ENCODE measurements around the gene CFL2.
"Not testable (repeated sequence)": the region's sequence is repeated elsewhere in the genome, so short reads cannot be mapped to it uniquely, and the experiment has no call there.

CFL2 gene

GRCh38 chr14:34714320-34715126, at the start of gene CFL2:
TSS of gene CFL2 (minus strand) at chr14:34714593. CDS start at chr14:34714540, 53 bp downstream.
- DNase-seq = peak; percentile 66

DNA sequence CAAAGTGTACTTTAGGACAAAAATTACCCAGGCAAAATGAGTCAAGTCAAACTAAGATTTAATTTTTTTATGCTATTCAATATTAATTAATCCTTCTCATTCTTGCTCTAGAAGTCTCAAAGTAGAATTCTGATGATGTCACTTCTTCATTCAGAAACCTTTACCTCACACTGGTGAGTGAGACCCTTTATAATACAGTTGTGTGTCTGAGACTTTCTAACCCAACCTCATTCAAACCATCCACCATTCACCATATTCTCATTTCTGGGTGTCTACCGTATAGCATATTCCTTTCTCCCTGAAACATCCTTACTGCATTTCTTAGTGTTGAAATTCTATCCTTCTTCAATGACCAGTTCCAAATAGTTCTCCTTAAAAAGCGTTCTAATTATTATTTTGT, 40.8 kb upstream of the CFL2 start:
- DNase-seq = no peak

DNA sequence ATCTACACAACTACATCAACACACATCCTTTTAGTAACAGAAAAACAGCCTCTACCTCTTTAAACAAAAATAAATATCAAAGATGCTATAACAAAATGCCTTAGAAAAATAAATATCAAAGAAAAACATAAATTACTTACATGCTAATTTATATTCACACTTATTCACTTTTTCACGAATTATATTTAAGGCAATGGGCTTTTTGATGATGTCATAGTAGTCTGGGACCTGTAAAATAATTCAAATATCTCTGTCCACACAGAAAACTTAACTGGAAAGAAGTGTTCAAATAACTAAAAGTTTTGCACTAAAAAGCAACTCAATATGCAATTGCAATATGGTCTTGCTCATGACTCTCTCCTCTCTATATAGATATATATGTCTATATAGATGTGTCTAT, 40.3 kb upstream of the CFL2 start:
- no peak for DNase-seq

GRCh38 chr14:34750670-34751069, 36.3 kb upstream of the CFL2 start:
- no peak for DNase-seq

DNA sequence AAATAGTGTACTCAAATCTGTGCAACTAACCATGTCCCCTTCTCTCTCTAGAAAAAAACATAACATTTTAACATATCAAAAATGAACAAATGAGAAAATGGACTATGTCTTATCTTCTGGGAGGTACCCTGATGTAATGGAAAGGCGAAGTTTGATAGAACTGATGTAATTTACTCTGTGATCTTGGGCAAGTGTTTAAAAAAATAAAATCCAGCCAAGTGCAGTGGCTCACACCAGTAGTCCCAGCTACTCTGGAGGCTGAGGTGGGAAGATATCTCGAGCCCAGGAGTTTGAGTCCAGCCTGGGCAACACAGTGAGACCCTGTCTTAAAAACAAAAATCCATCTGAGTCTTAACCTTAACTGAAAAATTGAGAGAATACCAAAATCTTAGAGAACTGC, 35.8 kb upstream of the CFL2 start:
- DNase-seq = no peak

DNA sequence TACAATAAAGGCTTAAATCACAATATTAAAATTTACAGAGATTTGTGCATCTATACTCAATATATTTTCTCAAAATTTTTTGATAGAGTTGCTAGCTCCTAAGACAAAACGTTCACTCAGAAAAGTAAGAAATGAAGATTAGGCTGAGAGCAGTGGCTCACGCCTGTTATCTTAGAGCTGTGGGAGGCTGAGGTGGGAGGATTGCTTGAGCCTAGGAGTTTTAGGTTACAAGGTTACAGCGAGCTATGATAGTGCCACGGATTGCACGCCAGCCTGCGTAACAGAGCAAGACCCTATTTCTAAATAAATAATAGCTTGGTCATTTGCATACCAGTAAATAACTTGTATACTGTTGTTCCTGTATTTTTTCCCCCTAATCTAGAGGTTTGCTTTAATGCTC, 35.0 kb upstream of the CFL2 start:
- no peak for DNase-seq

DNA sequence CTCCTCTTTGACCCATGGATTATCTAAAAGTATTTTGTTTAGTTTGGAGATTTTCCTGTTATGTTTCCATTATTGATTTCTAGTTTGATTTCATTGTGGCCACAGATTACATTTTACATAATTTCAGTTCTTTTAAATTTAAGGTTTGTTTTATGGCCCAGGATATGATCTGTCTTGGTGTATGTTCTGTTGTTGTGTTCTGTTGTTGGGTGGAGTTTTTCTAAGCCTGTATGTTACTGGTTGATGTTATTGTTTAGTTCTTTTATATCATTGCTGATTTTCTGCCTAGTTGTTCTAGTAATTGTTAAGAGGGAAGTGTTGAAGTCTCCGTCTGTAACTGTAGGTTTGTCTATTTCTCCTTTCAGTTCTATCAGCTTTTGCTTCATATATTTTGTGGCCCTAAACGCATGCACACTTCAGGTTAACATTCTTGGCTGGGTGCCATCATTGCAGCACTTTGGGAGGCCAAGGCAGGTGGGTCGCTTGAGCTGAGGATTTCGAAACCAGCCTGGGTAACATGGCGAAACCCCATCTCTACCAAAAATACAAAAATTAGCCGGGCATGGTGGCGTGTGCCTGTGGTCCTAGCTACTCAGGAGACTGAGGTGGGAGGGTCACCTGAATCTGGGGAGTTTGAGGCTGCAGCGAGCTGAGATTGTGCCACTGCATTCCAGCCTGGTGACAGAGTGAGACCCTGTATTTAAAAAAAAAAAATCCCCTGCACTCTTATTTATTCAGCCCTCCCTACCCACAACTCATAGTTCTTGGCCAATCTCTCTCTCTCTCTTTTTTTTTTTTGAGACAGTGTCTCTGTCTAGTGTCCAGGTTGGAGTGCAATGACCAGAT, 28.1 kb upstream of the CFL2 start:
- no peak for DNase-seq

DNA sequence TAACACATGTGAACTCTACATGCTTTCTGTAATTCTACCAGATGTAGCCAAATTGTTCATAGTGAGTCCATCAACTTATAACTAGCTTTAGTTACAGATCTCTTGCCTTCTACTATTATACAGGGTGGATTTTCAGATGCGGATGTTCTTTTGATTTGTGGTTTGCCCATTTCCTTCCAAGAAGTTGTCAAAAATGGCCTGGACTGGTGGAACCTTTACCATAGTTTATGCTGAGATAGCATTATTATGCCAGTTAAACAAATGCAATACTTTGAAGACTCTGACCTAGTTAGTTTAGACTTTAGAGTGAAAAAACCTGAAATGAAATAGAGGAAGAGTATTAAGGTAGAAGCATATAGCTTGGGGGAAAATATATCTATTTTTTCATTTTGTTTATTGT, 27.4 kb upstream of the CFL2 start:
- no peak for DNase-seq

DNA sequence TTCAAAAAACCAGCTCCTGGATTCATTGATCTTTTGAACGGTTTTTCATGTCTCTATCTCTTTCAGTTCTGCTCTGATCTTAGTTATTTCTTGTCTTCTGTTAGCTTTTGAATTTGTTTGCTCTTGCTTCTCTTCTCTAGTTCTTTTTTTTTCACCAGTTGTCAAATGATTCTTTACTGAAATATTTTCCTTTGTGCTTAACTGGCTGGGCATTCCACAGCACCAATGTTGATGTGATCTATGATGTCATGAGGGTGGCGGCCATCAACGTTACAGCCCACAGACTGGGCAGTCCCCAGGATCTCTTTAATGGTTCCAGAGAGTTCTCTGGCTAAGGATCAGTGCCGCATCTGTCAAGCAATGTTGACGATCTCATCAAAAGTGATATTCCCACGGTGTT, 25.7 kb upstream of the CFL2 start:
- not testable (repeated sequence) for DNase-seq

DNA sequence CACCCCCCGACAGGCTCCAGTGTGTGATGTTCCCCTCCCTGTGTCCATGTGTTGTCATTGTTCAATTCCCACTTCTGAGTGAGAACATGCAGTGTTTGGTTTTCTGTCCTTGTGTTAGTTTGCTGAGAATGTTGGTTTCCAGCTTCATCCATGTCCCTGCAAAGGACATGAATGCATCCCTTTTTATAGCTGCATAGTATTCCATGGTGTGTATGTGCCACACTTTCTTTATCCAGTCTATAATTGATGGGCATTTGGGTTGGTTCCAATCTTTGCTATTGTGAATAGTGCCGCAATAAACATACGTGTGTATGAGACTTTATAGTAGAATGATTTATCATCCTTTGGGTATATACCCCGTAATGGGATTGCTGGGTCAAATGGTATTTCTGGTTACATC, 22.7 kb upstream of the CFL2 start:
- not testable (repeated sequence) for DNase-seq

DNA sequence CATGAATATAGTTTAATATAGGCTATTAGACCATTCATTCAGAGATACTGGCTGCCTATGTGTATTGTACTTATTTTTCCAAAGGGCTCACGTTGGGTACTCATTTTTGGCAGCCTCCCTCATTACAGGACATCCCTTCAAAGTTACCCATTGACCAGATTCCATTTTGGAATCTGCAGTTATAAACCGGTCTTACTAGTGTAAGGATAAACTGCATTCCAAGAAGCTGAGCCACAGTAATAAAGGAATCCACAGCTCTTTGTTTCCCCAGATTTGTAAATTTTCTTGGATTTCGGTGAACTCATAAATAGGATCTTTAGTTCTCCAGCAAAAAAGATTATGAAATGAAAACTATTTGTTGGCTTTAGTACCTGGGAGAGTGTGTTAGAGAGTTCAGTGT, 18.9 kb upstream of the CFL2 start:
- DNase-seq = no peak

- no peak for DNase-seq
These were observed 18.4 kb upstream of the CFL2 start for GRCh38 chr14:34732802-34733201.

- no peak for DNase-seq
These were observed 9.5 kb upstream of the CFL2 start for GRCh38 chr14:34723867-34724266.

- DNase-seq = peak; percentile 23
These were observed 8.5 kb upstream of the CFL2 start for GRCh38 chr14:34722723-34723545.

- no peak for DNase-seq
These were observed 6.7 kb upstream of the CFL2 start for GRCh38 chr14:34721129-34721528.

DNA sequence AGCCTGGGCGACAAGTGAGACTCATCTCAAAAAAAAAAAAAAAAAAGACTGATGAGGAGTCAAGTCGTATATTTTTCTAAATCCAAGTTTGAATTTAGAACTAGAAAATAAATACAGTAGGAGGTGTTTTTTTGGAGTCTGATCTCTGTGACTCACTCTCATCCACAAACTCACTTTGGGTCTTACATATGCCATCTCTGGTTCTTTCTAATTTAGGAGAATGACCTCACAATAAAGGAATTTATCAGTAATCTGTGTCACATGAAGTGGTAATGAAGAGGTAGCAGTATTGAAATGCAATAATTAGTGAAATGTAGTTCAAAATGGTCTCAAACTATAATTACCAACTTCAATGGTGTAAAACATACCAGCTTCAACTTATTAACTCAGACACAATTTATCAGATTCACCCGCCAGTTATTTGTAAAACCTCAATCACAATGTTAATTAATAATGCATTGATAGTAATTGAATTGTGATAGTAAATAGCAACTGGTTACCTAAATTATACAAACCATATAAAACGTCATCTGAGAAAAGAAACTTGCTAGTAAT, 4.4 kb upstream of the CFL2 start:
- no peak for DNase-seq

- DNase-seq = no peak
These were observed 902 bp upstream of the CFL2 start for GRCh38 chr14:34715127-34715863.

DNA sequence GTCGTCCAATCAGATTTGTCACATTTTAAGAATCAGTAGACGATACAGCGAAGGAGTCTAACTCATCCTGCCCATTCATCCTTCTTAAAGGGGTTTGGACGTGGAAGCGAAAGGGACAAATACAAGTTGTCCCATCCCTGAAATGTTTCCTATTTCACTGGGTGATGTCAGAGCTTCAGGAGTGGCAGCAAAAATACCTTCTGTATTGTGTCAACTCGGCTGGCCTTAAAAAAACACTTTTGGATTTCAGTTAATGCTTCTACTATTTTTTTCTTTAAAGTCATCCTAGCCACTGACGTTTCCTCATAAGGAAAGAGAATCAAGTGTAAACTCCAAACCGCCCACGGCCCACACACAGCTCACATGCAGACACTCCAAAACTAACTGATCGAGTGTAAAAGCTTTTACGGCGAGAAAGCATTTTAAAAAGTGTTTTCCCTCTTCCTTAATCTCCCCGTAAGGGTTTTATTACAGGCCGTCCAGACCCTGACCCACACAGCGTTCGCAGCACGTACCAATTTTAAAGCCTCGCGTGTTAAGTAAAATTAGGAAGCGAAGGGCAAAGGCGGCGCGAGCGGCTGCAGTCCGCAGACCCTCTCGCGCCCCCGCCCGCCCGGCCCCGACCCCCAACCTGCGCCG, 593 bp downstream of the CFL2 start:
- DNase-seq = peak; percentile 54

DNA sequence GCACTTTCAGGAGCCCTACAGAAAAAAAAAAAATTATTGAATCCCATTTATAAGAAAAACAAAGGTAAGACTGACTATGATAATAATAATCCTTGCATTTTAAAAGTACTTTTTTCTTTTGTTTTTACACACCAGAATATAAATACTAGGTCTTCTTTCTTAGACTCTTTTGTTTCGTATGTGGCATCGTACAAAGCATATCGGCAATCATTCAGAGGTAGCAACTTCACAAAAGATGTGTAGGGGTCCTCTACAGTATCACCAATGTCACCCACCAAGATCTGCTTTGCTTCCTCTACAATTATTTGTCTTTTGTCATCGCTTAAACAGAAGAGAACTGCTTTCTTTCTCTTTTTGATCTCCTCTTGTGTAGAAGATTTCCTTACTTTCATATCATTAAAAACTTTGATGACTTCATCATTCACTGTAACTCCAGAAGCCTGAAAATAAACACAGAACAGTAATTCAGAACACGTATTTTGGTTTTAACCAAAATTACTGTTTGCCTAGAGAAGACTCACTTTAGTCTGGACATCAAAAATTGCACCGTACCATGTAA, 1.2 kb downstream of the CFL2 start:
- no peak for DNase-seq

GRCh38 chr14:34711796-34712712, 2.3 kb downstream of the CFL2 start:
- no peak for DNase-seq
